Fibroblast of the aortic adventitia (primary cell): ENCODE measurements around the gene PLA2G3. TPM values are rescaled to one million over a fixed set of nuclear protein-coding genes. Genes with fewer than 3 reads are reported as not detected.

Experiments
- DNase-seq: peaks from one replicate; pipeline ENCODE4 v3.0.0-alpha.2; 2010; ENCODE audit warnings: low read depth
- H3K4me3 ChIP-seq: 2 replicates; pipeline ENCODE4 v1.5.1; 2011; ENCODE audit warnings: low read depth, mild to moderate bottlenecking, control low read depth, low read length, moderate library complexity
- total RNA-seq: library from RNA; depleted of rRNA; stranded (reverse); fragments of >200 nt; gene quantifications from 2 replicates; pipeline ENCODE4 v1.2.3, GENCODE V29; 2012; ENCODE audit warnings: low replicate concordance
- TF ChIP-seq, protein P1 (sequence below): IDR thresholded peaks from 2 replicates; pipeline ENCODE4 v1.5.1; 2011; ENCODE audit warnings: mild to moderate bottlenecking, low read length, control low read depth, inconsistent platforms; ENCODE audit not compliant: insufficient read depth

PLA2G3 gene, protein sequence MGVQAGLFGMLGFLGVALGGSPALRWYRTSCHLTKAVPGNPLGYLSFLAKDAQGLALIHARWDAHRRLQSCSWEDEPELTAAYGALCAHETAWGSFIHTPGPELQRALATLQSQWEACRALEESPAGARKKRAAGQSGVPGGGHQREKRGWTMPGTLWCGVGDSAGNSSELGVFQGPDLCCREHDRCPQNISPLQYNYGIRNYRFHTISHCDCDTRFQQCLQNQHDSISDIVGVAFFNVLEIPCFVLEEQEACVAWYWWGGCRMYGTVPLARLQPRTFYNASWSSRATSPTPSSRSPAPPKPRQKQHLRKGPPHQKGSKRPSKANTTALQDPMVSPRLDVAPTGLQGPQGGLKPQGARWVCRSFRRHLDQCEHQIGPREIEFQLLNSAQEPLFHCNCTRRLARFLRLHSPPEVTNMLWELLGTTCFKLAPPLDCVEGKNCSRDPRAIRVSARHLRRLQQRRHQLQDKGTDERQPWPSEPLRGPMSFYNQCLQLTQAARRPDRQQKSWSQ
- 0.08 and 0.09 TPM in 2 replicates for total RNA-seq

DNA sequence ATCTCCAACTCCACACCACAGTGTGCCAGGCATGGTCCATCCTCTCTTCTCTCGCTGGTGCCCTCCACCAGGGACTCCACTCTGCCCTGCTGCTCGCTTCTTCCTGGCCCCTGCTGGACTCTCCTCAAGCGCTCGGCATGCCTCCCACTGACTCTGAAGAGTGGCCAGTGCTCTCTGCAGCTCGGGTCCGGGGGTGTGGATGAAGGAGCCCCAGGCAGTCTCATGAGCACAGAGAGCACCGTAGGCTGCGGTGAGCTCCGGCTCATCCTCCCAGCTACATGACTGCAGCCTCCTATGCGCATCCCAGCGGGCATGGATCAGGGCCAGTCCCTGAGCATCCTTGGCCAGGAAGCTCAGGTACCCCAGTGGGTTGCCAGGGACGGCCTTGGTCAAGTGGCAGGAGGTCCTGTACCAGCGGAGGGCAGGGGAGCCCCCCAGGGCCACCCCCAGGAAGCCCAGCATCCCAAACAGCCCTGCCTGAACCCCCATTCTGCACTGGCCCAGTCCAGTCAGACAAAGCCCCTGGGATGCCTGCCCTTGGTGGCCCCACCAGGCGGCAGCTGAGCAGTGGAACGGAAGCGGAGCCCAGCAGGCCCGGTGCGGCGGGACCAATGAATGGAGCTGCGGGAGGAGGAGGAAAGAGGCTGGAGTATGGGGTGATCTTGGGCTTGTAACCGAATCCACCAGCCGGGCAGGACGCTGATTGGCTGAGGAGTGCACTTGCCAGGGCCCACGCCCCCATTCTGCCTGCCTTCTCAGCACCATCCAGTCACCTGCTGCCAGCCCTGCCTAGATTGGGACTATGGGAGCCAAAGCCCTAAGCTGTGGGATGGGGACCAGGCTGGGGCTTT, at the start of gene PLA2G3:
PLA2G3 (minus strand) TSS at position 643 of the 851 bp plus-strand sequence; CDS start at position 489, 154 bp downstream.
- TF ChIP-seq, protein P1, sequence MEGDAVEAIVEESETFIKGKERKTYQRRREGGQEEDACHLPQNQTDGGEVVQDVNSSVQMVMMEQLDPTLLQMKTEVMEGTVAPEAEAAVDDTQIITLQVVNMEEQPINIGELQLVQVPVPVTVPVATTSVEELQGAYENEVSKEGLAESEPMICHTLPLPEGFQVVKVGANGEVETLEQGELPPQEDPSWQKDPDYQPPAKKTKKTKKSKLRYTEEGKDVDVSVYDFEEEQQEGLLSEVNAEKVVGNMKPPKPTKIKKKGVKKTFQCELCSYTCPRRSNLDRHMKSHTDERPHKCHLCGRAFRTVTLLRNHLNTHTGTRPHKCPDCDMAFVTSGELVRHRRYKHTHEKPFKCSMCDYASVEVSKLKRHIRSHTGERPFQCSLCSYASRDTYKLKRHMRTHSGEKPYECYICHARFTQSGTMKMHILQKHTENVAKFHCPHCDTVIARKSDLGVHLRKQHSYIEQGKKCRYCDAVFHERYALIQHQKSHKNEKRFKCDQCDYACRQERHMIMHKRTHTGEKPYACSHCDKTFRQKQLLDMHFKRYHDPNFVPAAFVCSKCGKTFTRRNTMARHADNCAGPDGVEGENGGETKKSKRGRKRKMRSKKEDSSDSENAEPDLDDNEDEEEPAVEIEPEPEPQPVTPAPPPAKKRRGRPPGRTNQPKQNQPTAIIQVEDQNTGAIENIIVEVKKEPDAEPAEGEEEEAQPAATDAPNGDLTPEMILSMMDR = peak; percentile 16
- H3K4me3 ChIP-seq = no peak within 1 kb of the TSS
- peak; percentile 33 for DNase-seq

DNA sequence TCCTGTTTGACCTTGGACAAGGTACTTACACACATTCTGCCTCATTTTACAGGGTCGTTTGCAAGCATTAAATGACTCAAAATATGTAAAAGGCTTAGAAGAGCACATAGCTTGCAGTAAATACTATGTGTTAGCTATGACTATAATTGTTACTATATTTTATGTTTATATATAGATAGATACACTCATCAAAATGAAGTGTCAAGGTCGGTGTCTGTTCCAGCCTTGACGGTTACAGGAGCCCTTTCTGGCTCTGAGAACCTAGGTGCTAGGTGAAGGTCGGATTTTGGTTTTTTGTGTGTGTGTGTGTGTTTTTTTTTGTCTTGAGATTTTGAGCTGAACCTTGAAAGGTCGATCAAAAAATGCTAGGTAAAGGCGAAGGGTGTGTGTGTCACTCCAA, 47.3 kb upstream of the PLA2G3 start:
- no peak for DNase-seq
- no peak overlapping the region for H3K4me3 ChIP-seq
- TF ChIP-seq, protein P1 = no peak

DNA sequence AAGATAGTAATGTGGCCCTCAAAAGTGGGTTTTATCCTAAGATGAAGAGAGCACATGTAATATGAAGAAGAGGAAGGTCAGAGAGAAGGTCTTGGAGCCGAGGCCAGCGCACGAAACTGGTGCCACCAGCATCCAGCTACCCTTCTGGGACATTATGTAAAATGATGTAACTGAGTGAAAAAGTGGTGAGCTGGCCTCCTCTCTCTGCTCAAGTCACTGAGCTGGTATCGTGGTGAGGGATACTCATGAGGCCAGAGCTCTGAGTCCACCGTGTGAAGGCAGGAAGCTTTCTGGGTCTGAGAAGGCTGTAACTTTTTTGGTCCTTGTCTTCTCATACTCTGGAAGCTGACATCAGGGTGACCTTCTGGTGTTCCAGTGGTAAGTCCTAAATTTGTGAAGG, 44.7 kb upstream of the PLA2G3 start:
- H3K4me3 ChIP-seq = no peak overlapping the region
- TF ChIP-seq, protein P1 = no peak
- peak; percentile 51 for DNase-seq

DNA sequence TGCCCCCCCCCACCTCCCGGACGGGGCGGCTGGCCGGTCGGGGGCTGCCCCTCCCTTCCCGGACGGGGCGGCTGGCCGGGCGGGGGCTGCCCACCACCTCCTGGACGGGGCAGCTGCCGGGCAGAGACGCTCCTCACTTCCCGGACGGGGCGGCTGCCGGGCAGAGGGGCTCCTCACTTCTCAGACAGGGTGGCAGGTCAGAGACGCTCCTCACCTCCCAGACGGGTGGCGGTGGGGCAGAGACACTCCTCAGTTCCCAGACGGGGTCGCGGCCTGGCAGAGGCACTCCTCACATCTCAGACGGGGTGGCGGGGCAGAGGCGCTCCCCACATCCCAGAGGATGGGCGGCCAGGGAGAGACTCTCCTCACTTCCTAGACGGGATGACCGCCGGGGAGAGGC, 43.7 kb upstream of the PLA2G3 start:
- TF ChIP-seq, protein P1 = no peak
- no peak overlapping the region for H3K4me3 ChIP-seq
- DNase-seq = no peak

DNA sequence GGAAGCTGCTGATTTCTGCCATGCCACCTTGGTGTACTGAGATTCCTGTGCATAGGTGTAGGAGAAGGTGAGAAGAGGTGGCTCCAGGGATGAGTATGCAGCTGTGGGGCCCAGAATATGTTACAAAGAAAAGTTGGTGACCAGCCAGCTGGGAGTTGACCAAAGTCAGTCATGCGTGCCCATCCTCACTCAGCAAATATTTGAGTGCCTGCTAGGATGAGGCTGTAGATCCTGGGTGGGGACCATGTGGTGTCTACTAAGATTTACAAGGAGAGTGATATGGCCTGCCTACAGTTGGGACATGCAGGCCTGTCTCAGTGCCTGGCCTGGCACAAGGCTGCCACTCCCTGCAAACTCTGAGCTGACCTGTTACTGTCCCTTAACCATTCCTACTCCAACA, 39.0 kb upstream of the PLA2G3 start:
- TF ChIP-seq, protein P1 = no peak
- no peak overlapping the region for H3K4me3 ChIP-seq
- no peak for DNase-seq

DNA sequence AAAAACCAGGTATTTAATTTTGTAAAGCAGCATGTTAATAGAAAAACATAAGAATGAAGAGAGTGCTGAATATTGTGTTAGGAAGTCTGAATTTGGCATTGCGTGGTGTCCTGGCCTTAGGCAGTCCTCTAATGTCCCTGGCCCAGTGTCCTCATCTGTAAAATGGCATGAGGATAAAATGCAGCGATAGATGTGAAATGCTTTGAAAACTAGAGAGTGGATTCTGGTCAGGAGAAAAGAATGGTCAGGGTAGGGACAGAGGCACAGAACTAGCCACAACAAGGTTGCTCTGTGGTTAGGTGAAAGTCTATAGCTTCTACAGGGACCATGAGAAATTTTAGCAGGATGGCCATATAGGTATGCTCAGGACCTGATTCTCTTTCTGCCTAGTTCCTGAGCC, 38.6 kb upstream of the PLA2G3 start:
- H3K4me3 ChIP-seq = no peak overlapping the region
- DNase-seq = no peak
- TF ChIP-seq, protein P1 = no peak
